ENCODE measurements around the gene COQ2.

DNA sequence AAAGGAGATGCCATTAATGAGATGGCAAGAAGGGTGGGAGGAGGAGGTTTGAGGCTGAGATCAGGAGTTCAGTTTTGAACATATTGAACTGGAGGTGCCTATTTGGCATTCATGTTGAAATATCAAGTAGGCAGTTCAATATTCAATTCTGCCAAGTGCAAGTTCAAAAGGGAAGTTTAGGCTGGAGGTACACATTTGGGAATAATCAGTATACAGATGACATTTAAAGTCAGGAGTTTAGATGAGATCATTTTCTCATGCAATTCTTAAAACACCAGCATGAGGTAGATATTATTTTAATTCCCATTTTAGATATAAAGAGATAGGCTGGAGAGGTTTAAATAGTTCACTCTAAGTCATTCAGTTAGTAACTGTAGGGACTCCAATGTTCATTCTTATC is 26.1 kb downstream of the COQ2 start:
- TF ChIP-seq, protein P1, sequence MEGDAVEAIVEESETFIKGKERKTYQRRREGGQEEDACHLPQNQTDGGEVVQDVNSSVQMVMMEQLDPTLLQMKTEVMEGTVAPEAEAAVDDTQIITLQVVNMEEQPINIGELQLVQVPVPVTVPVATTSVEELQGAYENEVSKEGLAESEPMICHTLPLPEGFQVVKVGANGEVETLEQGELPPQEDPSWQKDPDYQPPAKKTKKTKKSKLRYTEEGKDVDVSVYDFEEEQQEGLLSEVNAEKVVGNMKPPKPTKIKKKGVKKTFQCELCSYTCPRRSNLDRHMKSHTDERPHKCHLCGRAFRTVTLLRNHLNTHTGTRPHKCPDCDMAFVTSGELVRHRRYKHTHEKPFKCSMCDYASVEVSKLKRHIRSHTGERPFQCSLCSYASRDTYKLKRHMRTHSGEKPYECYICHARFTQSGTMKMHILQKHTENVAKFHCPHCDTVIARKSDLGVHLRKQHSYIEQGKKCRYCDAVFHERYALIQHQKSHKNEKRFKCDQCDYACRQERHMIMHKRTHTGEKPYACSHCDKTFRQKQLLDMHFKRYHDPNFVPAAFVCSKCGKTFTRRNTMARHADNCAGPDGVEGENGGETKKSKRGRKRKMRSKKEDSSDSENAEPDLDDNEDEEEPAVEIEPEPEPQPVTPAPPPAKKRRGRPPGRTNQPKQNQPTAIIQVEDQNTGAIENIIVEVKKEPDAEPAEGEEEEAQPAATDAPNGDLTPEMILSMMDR (IDR thresholded peaks at IDR 0.05; ENCODE audit: low read depth, low read length, poor library complexity, severe bottlenecking): no peak
- TF ChIP-seq EZH2phosphoT487 (IDR thresholded peaks at IDR 0.05; ENCODE audit: borderline replicate concordance, low read length): no peak
